ENCODE measurements around the gene VWA5A. TPM values are rescaled to one million over a fixed set of nuclear protein-coding genes. Genes with fewer than 3 reads are reported as not detected.

The VWA5A gene
- total and polyA plus RNA-seq, 10 of the 15 experiments (the other 5 are each of a cell fraction or from before 2014, with no cell fraction given) = 0.45 to 1.6 (median 1.0) TPM

- TF ChIP-seq NRF1 (conservative IDR thresholded peaks at IDR 0.05; ENCODE audit: low read depth, low read length) (no peak), TCF3 (IDR thresholded peaks at IDR 0.05; ENCODE audit: borderline replicate concordance, insufficient read depth, low read depth, low read length) (no peak), DPF2 (IDR thresholded peaks at IDR 0.05) (no peak), ATF7 (IDR thresholded peaks at IDR 0.05; ENCODE audit: low read depth) (no peak), JUND (IDR thresholded peaks at IDR 0.05; ENCODE audit: low read depth, low read length) (no peak), CEBPZ (IDR thresholded peaks at IDR 0.05; ENCODE audit: low read depth, low read length) (no peak), CBFB (IDR thresholded peaks at IDR 0.05; ENCODE audit: low read depth) (no peak), SPI1 (IDR thresholded peaks at IDR 0.05; ENCODE audit: borderline replicate concordance, insufficient read depth, low read depth, low read length) (no peak), NFXL1 (IDR thresholded peaks at IDR 0.05; ENCODE audit: borderline replicate concordance) (no peak), SREBF1 (IDR thresholded peaks at IDR 0.05; ENCODE audit: low read length) (no peak), PML (IDR thresholded peaks at IDR 0.05; ENCODE audit: low read length) (no peak), ZSCAN29 (IDR thresholded peaks at IDR 0.05) (no peak)
- TF ChIP-seq, protein P1, sequence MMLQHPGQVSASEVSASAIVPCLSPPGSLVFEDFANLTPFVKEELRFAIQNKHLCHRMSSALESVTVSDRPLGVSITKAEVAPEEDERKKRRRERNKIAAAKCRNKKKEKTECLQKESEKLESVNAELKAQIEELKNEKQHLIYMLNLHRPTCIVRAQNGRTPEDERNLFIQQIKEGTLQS (IDR thresholded peaks at IDR 0.05; ENCODE audit: borderline replicate concordance, extremely low read depth, low read depth, low read length) = no peak
Measured at GRCh38 chr11:124115782-124116616, 749 bp downstream of the VWA5A start (continued).
